ENCODE results near the gene CCNJL. TPM values are rescaled to one million over a fixed set of nuclear protein-coding genes. Genes with fewer than 3 reads are reported as not detected.

Gene CCNJL
- polyA plus RNA-seq, 2 of the 4 experiments (the other 2 are of a cell fraction) = 7.4 to 16.2 TPM

DNA sequence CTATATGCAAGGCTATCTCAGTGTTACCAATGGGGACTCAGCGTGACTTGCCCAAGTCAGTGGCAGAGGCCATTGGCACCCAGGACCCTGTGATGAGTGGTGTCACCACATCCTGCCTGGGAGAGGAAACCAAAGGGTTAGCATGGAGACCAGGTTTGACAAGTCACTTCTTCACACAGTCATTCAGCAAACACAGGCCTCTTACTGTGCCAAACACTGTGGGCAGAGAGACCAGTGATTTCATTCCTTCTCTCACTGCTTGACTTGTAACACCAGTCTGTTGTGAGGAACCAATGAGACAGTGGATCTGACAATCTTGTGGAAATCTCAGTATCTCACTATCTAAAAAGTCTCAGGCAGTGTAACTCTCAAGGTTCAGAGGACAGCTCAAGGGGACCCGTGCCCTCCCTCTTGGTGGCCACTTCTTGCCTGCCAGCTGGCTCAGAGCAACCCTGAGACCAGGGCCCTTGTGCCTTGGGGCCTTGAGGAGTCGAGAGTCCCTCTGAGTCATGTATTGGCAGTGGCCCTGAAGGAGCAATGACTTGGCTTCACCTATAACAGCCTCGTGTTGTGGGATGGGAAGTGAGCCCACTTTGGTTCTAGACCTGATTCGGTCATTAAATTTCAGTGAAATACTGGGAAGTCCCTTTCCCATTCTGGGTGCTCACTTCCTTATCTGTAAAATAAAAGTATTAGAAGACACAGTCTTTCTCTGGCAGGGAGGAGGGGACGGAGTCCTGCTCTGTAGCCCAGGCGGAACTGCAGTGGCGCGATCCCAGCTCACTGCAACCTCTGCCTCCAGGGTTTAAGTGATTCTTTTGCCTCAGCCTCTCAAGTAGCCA lies 81.5 kb downstream of the CCNJL start:
- Histone ChIP-seq H3K4me3 (no peak overlapping the region), H3K4me1 (no peaks in the 10 kb centered on the region), H3K27ac (no peak overlapping the region), H3K4me2 (no peak overlapping the region), H3K9me3 (no peaks in the 10 kb centered on the region)
- DNase-seq (ENCODE audit: low read depth in 1 of 2, low spot score in 1 of 2) (no peak), ATAC-seq (peak; percentile 39 to 43; a peak in 3 of 6 replicates), FAIRE-seq (no peak)
- 72% methylated on average over 9 of the region's 9 CpGs for WGBS (ENCODE audit: missing lambda C conversion rate)
- CTCF ChIA-PET = interaction anchor here (1.2 to 2.0 kb wide), 9 partner anchors 12 to 150 kb away, joined by 3 to 10 read pairs (median 3); no protein-coding TSS in a partner anchor
- TF ChIP-seq KDM5A (IDR thresholded peaks at IDR 0.05) (no peak), RFX5 (IDR thresholded peaks at IDR 0.05) (no peak), PHF8 (IDR thresholded peaks at IDR 0.05; ENCODE audit: borderline replicate concordance, low read depth) (no peak), CHD2 (IDR thresholded peaks at IDR 0.05; ENCODE audit: low read length, partially characterized antibody) (no peak), RNF2 (IDR thresholded peaks at IDR 0.05; ENCODE audit: borderline replicate concordance, low read depth) (no peak), SREBF2 (IDR thresholded peaks at IDR 0.05) (no peak), CBX2 (IDR thresholded peaks at IDR 0.05; ENCODE audit: borderline replicate concordance, low read depth) (no peak), NFE2L2 (conservative IDR thresholded peaks at IDR 0.05; ENCODE audit: low read length) (no peak), RCOR1 (IDR thresholded peaks at IDR 0.05; ENCODE audit: low read depth, low read length) (no peak), BHLHE40 (IDR thresholded peaks at IDR 0.05; ENCODE audit: low read depth, low read length) (no peak), RARB (CRISPR knock-in tag; IDR thresholded peaks at IDR 0.05) (no peak)
- TF ChIP-seq, protein P1, sequence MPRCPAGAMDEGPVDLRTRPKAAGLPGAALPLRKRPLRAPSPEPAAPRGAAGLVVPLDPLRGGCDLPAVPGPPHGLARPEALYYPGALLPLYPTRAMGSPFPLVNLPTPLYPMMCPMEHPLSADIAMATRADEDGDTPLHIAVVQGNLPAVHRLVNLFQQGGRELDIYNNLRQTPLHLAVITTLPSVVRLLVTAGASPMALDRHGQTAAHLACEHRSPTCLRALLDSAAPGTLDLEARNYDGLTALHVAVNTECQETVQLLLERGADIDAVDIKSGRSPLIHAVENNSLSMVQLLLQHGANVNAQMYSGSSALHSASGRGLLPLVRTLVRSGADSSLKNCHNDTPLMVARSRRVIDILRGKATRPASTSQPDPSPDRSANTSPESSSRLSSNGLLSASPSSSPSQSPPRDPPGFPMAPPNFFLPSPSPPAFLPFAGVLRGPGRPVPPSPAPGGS (IDR thresholded peaks at IDR 0.05) = no peak
- POLR2A ChIA-PET = no interaction called here

DNA sequence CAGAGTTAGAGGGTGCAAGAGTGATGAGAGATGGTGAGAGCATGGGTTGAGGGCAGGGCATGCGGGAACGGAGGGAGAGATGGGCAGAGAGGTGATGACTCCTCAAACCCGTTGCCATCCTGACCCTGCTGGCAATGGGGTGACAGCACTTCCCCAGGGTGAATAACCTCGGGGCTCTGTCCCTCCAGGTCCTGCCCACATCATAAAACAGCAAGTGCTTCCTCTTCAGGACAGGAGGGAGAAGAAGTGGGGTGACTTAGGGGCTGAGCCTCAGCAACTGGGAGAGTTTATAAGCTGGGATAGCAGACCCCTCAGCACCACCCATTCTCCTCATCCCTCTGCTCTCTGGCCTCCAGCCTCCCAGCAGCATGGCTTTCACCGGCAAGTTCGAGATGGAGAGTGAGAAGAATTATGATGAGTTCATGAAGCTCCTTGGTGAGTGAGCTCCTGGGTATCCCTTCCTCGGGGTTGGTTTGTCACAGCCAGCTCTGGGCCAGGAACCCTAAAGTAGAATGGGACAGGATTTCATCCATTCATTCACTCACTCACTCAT lies 83.1 kb downstream of the CCNJL start, which contains the start of gene FABP6:
Gene FABP6 (plus strand): TSS at position 317 of the 553 bp plus-strand sequence. CDS start 52 bp downstream, at position 369.
- POLR2A ChIA-PET = no interaction called here
- no peak for ATAC-seq
- WGBS (ENCODE audit: missing lambda C conversion rate) = 65% methylated on average over 7 of the region's 7 CpGs

More for the DNA sequence above, 83.1 kb downstream of the CCNJL start, which contains the start of gene FABP6:
- TF ChIP-seq, protein P2, sequence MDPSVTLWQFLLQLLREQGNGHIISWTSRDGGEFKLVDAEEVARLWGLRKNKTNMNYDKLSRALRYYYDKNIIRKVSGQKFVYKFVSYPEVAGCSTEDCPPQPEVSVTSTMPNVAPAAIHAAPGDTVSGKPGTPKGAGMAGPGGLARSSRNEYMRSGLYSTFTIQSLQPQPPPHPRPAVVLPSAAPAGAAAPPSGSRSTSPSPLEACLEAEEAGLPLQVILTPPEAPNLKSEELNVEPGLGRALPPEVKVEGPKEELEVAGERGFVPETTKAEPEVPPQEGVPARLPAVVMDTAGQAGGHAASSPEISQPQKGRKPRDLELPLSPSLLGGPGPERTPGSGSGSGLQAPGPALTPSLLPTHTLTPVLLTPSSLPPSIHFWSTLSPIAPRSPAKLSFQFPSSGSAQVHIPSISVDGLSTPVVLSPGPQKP (IDR thresholded peaks at IDR 0.05; ENCODE audit: low read depth, low read length) = no peak
- TF ChIP-seq RCOR1 (IDR thresholded peaks at IDR 0.05; ENCODE audit: low read depth, low read length) (no peak), SREBF2 (IDR thresholded peaks at IDR 0.05) (no peak), HOXB5 (CRISPR knock-in tag; IDR thresholded peaks at IDR 0.05) (no peak), CBX2 (IDR thresholded peaks at IDR 0.05; ENCODE audit: borderline replicate concordance, low read depth) (no peak), RNF2 (IDR thresholded peaks at IDR 0.05; ENCODE audit: borderline replicate concordance, low read depth) (no peak), HOXB13 (CRISPR knock-in tag; IDR thresholded peaks at IDR 0.05; ENCODE audit: low read depth) (no peak), FOSL2 (IDR thresholded peaks at IDR 0.05) (no peak), FOSL2 (CRISPR knock-in tag; IDR thresholded peaks at IDR 0.05) (no peak)
- TF ChIP-seq, protein P3, sequence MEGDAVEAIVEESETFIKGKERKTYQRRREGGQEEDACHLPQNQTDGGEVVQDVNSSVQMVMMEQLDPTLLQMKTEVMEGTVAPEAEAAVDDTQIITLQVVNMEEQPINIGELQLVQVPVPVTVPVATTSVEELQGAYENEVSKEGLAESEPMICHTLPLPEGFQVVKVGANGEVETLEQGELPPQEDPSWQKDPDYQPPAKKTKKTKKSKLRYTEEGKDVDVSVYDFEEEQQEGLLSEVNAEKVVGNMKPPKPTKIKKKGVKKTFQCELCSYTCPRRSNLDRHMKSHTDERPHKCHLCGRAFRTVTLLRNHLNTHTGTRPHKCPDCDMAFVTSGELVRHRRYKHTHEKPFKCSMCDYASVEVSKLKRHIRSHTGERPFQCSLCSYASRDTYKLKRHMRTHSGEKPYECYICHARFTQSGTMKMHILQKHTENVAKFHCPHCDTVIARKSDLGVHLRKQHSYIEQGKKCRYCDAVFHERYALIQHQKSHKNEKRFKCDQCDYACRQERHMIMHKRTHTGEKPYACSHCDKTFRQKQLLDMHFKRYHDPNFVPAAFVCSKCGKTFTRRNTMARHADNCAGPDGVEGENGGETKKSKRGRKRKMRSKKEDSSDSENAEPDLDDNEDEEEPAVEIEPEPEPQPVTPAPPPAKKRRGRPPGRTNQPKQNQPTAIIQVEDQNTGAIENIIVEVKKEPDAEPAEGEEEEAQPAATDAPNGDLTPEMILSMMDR (IDR thresholded peaks at IDR 0.05) = no peak
- FAIRE-seq (no peak), DNase-seq (ENCODE audit: low read depth in 1 of 2, low spot score in 1 of 2) (no peak)
- Histone ChIP-seq H3K9me3 (no peaks in the 10 kb centered on the region), H3K4me2 (no peak within 1 kb of the TSS), H3K27ac (no peak within 1 kb of the TSS), H3K4me1 (no peaks in the 10 kb centered on the region), H3K4me3 (no peak within 1 kb of the TSS)
- CTCF ChIA-PET = interaction anchor here (1.1 to 2.0 kb wide), 2 partner anchors 12 to 116 kb away, joined by 5 to 8 read pairs; no protein-coding TSS in a partner anchor

All from A549 (cell line).